ENCODE measurements around the gene CCDC187. TPM values are rescaled to one million over a fixed set of nuclear protein-coding genes. Genes with fewer than 3 reads are reported as not detected.
A peak's percentile ranks its signal among the peaks of the same experiment; 100 is the strongest.

Gene CCDC187
- total and polyA plus RNA-seq, 2 of the 13 experiments (the other 11 are each of a cell fraction or from before 2014, with no cell fraction given): 0.03 to 0.13 TPM

- Histone ChIP-seq H3K27me3 (ENCODE audit: control insufficient read depth in 1 of 2, insufficient read depth in 2 of 2, low read length in 2 of 2) (peaks cover 6 to 39% of the 10 kb centered on the region in 2 experiments; a peak in 4 of 5 replicates), H4K20me1 (ENCODE audit: insufficient read depth, low read length) (no peaks in the 10 kb centered on the region), H3K27ac (ENCODE audit: extremely low read length, insufficient read depth, low read length) (no peak overlapping the region), H3K79me2 (ENCODE audit: insufficient read depth, low read length) (no peaks in the 10 kb centered on the region), H3K36me3 (replicated peaks in 1 of 2; ENCODE audit: control insufficient read depth in 1 of 2, insufficient read depth in 2 of 2, low read length in 2 of 2) (no peaks in the 10 kb centered on the region), H3K9me3 (ENCODE audit: low read length) (no peaks in the 10 kb centered on the region), H2AFZ (ENCODE audit: low read length) (no peak overlapping the region), H3K4me1 (ENCODE audit: insufficient read depth, low read length) (peaks cover 45% of the 10 kb centered on the region), H3K4me3 (replicated peaks in 1 of 3; ENCODE audit: insufficient read depth in 1 of 3, low read depth in 2 of 3, low read length in 3 of 3) (peak overlapping the region in 1 of 3 experiments; percentile 79; a peak in 1 of 6 replicates), H3K9ac (ENCODE audit: insufficient read depth, low read depth, low read length) (no peak overlapping the region), H3K4me2 (ENCODE audit: low read depth, low read length) (peak overlapping the region; percentile 97)
- FAIRE-seq (no peak), ATAC-seq (peak; percentile 47), DNase-seq (ENCODE audit: low spot score) (no peak)
- WGBS (ENCODE audit: low lambda C conversion rate): 20% methylated on average over 2 of the region's 26 CpGs
- no TSS peak for BruUV-seq (replicated peaks)
- intact Hi-C loops (cut with micrococcal nuclease; ENCODE audit: unreplicated experiment): no loop called here
- ChIA-PET CTCF (ENCODE audit: low intra/inter-chr PET ratio, low total read pairs) (no interaction called here), POLR2A (interaction anchor here (0.9 kb wide), 1 partner anchor 14 kb away, joined by 3 read pairs; no protein-coding TSS in a partner anchor)
- in situ Hi-C loops (cut with HindIII; ENCODE audit: extremely low pct_ligation_motif_present, low pct_unique_long_range_greater_than_20kb): no loop called here
- no peak for TF ChIP-seq REPIN1 (CRISPR knock-in tag; IDR thresholded peaks at IDR 0.05; ENCODE audit: borderline replicate concordance, low read depth)
- TF ChIP-seq, protein P1, sequence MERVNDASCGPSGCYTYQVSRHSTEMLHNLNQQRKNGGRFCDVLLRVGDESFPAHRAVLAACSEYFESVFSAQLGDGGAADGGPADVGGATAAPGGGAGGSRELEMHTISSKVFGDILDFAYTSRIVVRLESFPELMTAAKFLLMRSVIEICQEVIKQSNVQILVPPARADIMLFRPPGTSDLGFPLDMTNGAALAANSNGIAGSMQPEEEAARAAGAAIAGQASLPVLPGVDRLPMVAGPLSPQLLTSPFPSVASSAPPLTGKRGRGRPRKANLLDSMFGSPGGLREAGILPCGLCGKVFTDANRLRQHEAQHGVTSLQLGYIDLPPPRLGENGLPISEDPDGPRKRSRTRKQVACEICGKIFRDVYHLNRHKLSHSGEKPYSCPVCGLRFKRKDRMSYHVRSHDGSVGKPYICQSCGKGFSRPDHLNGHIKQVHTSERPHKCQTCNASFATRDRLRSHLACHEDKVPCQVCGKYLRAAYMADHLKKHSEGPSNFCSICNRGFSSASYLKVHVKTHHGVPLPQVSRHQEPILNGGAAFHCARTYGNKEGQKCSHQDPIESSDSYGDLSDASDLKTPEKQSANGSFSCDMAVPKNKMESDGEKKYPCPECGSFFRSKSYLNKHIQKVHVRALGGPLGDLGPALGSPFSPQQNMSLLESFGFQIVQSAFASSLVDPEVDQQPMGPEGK (CRISPR knock-in tag; IDR thresholded peaks at IDR 0.05): peak; percentile 34; the same call in 1 of the 2 replicates
- TF ChIP-seq, protein P2, sequence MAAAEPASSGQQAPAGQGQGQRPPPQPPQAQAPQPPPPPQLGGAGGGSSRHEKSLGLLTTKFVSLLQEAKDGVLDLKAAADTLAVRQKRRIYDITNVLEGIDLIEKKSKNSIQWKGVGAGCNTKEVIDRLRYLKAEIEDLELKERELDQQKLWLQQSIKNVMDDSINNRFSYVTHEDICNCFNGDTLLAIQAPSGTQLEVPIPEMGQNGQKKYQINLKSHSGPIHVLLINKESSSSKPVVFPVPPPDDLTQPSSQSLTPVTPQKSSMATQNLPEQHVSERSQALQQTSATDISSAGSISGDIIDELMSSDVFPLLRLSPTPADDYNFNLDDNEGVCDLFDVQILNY (CRISPR knock-in tag; conservative IDR thresholded peaks at IDR 0.05): no peak
- TF ChIP-seq ZNF3 (CRISPR knock-in tag; IDR thresholded peaks at IDR 0.05): peak; percentile 36; the same call in 1 of the 2 replicates
- TF ChIP-seq ZNF263 (CRISPR knock-in tag; IDR thresholded peaks at IDR 0.05): 0 out of 2 replicates have a peak, but pooled peaks have one; percentile 33
- no peak for TF ChIP-seq LCORL (IDR thresholded peaks at IDR 0.05)
- 0 out of 2 replicates have a peak, but pooled peaks have one; percentile 1 for TF ChIP-seq LCORL (CRISPR knock-in tag; IDR thresholded peaks at IDR 0.05)
Observed at GRCh38 chr9:136297766-136298735, 5.8 kb downstream of the CCDC187 start.
